ENCODE data around the gene PRDM16.

DNA sequence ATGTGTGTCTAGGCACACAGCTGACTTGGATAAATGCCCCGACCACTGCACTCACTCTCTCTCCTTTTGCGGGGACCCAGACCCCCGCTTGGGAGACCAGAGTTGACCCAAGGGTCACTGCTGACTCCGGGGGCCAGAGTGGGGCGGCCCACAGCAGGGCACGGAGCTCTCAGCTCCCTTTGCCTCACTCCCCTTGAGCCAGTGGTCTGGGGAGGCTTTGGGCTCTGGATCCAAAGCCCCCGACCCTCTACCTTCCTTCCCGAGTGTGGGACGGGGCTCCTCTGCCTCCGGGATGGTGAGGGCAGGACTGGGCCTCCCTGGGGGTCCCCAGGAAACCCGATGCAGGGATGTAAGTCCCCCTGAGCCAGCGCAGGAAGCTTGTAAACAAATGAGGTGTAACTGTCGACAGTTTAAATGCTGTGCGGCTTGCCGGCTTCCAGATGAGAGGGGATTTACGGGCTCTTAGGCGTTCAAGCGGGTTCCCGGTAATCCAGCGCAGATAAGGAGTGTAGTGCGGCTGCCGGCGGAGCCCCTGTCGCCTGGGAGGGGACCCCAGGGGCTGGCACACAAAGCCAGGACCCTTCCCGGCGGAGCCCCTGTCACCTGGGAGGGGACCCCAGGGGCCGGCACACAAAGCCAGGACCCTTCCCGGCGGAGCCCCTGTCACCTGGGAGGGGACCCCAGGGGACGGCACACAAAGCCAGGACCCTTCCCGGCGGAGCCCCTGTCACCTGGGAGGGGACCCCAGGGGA is 40.3 kb upstream of the PRDM16 start:
- TF ChIP-seq, protein P1, sequence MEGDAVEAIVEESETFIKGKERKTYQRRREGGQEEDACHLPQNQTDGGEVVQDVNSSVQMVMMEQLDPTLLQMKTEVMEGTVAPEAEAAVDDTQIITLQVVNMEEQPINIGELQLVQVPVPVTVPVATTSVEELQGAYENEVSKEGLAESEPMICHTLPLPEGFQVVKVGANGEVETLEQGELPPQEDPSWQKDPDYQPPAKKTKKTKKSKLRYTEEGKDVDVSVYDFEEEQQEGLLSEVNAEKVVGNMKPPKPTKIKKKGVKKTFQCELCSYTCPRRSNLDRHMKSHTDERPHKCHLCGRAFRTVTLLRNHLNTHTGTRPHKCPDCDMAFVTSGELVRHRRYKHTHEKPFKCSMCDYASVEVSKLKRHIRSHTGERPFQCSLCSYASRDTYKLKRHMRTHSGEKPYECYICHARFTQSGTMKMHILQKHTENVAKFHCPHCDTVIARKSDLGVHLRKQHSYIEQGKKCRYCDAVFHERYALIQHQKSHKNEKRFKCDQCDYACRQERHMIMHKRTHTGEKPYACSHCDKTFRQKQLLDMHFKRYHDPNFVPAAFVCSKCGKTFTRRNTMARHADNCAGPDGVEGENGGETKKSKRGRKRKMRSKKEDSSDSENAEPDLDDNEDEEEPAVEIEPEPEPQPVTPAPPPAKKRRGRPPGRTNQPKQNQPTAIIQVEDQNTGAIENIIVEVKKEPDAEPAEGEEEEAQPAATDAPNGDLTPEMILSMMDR (optimal IDR thresholded peaks at IDR 0.05 in 1 of 3, IDR thresholded peaks at IDR 0.05 in 1 of 3, conservative IDR thresholded peaks at IDR 0.05 in 1 of 3; ENCODE audit: extremely low read depth in 1 of 3, insufficient read depth in 2 of 3, low read length in 3 of 3): no peak
- TF ChIP-seq EZH2 (IDR thresholded peaks at IDR 0.05; ENCODE audit: low read length): no peak
